ENCODE measurements around the gene CLEC3B. TPM values are rescaled to one million over a fixed set of nuclear protein-coding genes. Genes with fewer than 3 reads are reported as not detected.

Gene CLEC3B
- total and polyA plus RNA-seq, 12 donors = 34.8 to 355 (median 59.4) TPM

GRCh38 chr3:45033791-45034190 lies 7.7 kb downstream of the CLEC3B start:
- DNase-seq = no peak
- no peaks in the 10 kb centered on the region for H3K9me3 ChIP-seq
- H3K27me3 ChIP-seq = no peaks in the 10 kb centered on the region
- H3K36me3 ChIP-seq = peaks cover 0 to 51% (median 0%) of the 10 kb centered on the region in 9 donors
- no peak overlapping the region for H3K4me3 ChIP-seq
- peak overlapping the region in 6 of 10 donors; percentile 31 to 82 (median 42) for H3K27ac ChIP-seq
- TF ChIP-seq, protein P1, sequence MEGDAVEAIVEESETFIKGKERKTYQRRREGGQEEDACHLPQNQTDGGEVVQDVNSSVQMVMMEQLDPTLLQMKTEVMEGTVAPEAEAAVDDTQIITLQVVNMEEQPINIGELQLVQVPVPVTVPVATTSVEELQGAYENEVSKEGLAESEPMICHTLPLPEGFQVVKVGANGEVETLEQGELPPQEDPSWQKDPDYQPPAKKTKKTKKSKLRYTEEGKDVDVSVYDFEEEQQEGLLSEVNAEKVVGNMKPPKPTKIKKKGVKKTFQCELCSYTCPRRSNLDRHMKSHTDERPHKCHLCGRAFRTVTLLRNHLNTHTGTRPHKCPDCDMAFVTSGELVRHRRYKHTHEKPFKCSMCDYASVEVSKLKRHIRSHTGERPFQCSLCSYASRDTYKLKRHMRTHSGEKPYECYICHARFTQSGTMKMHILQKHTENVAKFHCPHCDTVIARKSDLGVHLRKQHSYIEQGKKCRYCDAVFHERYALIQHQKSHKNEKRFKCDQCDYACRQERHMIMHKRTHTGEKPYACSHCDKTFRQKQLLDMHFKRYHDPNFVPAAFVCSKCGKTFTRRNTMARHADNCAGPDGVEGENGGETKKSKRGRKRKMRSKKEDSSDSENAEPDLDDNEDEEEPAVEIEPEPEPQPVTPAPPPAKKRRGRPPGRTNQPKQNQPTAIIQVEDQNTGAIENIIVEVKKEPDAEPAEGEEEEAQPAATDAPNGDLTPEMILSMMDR (IDR thresholded peaks at IDR 0.05) = no peak
- peak in 1 of 8 donors; percentile 9 for ATAC-seq
- 85 to 89% methylated on average over 6 of the region's 6 CpGs for WGBS, 2 donors
- peaks cover 3 to 86% (median 46%) of the 10 kb centered on the region in 9 donors for H3K4me1 ChIP-seq
- intact Hi-C loops (cut with DNase I) = loop anchor here in 6 of 10 donors (10.0 kb wide), 5 partner anchors 59 to 631 kb away; partner anchors contain the start of genes EXOSC7 (in 1 of the 6) and ZDHHC3 (in 1 of the 6)

DNA sequence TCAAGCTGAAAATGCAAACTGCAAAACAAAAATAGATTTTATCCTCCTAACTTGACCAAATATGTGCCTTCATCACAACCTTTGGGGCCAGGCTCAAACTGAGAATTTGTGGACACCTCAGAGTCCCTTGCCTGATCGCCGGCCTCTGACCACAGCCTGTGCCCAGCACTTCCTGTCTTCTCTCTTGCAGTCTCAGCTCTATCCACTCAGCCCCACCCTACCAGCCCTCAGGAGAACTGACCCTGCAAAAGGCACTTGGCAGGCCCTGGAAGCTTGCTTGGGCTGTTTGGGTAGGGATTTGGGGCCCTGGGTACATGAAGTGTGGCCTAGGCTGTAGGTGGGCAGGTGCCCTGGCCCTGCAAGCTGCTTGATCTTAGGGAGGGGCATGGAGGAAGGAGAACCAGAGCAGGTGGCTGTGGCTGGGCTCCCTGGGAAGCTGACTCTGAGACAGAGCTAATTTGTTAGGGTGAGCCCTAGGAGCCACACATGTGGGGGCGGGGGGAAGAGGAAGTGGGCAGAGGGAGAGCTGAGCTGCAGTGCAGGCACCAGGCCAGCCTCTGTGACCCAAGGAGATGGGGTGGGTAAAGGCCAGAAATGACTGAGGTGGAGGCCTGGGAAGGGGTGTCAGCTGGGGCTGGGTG lies 8.6 kb downstream of the CLEC3B start:
- Histone ChIP-seq H3K36me3 (peaks cover 0 to 54% (median 0%) of the 10 kb centered on the region in 9 donors), H3K27ac (peak overlapping the region in 8 of 10 donors; percentile 25 to 82 (median 34)), H3K4me1 (peaks cover 3 to 76% (median 38%) of the 10 kb centered on the region in 9 donors), H3K9me3 (no peaks in the 10 kb centered on the region), H3K4me3 (peak overlapping the region in 1 of 10 donors; percentile 45), H3K27me3 (no peaks in the 10 kb centered on the region)
- DNase-seq = peak; percentile 62 to 67
- TF ChIP-seq, protein P1 (IDR thresholded peaks at IDR 0.05) = no peak
- intact Hi-C loops (cut with DNase I) = loop anchor here in 8 of 10 donors (5.0 to 10.0 kb wide), 10 partner anchors 57 to 630 kb away; partner anchors contain the start of genes EXOSC7 (in 3 of the 8) and ZDHHC3 (in 3 of the 8)
- 68 to 81% methylated on average over 3 of the region's 3 CpGs for WGBS, 2 donors
- ATAC-seq = peak; percentile 24 to 63 (median 50)

- intact Hi-C loops (cut with DNase I) = loop anchor here in 8 of 10 donors (5.0 to 10.0 kb wide), 10 partner anchors 58 to 629 kb away; partner anchors contain the start of genes EXOSC7 (in 3 of the 8) and ZDHHC3 (in 3 of the 8)
- Histone ChIP-seq H3K4me3 (peak overlapping the region in 8 of 10 donors; percentile 14 to 45 (median 42)), H3K27me3 (no peaks in the 10 kb centered on the region), H3K36me3 (peaks cover 0 to 52% (median 0%) of the 10 kb centered on the region in 9 donors), H3K4me1 (peaks cover 3 to 67% (median 33%) of the 10 kb centered on the region in 9 donors), H3K27ac (peak overlapping the region in 8 of 10 donors; percentile 20 to 82 (median 34)), H3K9me3 (no peaks in the 10 kb centered on the region)
- DNase-seq = peak in 1 of 2 donors; percentile 44
- ATAC-seq = peak; percentile 12 to 50 (median 22)
- WGBS, 2 donors = 46 to 49% methylated on average over 64 of the region's 64 CpGs
- TF ChIP-seq, protein P1 (IDR thresholded peaks at IDR 0.05) = peak in 1 of 9 donors; percentile 8
Observed at GRCh38 chr3:45035441-45036301, 9.6 kb downstream of the CLEC3B start.

Data from heart right ventricle (tissue), 16 donors.